GM21619 (cell line): ENCODE data around the gene ZNF839.

ENCODE experiments used
- ATAC-seq: cut with Tn5 transposase; IDR thresholded peaks from one replicate; pipeline ENCODE4 v1.9.1; 2021; ENCODE audit not compliant: unreplicated experiment

Gene ZNF839

DNA sequence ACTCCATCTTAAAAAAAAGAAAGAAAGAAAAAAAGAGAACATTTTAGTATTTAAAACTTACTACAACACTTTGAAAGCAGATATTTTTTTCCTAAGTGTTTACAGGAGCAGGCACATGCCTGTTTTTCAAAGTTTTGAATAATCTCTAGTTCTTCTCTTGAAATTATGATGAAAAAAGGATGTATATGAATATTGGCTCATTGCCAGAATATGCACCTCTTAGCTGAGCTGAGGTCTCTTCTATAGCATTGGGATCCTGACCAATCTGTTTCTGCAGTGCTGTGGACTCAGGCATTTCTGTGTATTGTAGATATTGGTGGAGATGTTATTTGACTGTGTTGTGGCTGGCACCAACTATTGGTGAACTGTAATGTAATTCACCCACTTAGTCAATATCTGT, 58.1 kb downstream of the ZNF839 start:
- no peak for ATAC-seq

DNA sequence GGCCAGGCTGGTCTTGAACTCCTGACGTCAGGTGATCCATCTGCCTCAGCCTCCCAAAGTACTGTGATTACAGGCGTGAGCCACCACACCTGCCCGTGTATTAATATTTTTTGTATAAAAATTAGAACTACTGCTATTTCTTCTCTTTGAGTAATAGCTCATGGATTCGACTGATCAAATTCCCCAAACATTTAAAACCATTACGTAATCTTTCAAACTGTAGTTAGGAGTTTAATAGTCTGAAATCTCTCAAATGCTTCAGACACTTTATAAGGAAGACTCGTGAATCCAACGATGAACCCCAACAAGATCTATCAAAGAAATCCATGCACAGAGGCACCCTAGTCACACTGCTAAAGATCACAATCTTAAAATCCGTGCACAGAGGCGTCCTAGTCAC, 59.3 kb downstream of the ZNF839 start:
- ATAC-seq: no peak

DNA sequence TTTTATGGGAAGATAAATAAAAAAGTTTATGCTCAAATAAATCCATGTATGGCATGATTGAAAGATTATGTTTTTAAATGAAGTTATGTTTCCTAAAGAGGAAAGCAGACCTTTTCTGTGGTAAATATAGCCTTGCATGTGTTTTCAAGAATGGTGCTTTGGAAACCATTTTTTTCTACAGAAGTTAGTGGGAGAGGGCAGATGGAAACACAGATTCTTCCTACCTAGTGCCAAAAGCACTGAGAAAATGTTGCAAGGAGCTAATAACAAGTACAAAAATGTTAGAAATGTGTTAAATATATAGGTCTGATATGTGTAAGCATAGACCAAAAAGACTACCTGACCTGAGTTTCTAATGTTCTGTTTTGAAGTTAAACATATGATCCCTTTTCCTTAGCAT, 67.5 kb downstream of the ZNF839 start:
- ATAC-seq: no peak

DNA sequence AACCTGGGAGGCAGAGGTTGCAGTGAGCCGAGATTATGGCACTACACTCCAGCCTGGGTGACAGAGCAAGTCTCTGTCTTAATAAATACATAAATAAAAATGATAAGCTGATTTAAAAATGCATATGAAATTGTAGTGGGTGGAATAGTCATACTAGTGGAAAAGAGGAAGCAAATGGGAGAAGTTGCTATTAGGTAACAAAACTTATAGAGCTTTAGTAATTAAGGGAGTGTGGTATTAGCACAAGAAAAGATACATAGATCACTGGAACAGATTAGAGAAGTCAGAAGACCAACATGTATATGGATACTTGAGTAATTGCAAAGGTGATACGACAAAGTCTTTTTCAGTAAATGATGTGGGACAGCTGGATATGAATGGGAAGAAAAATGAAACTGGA, 69.7 kb downstream of the ZNF839 start:
- no peak for ATAC-seq

DNA sequence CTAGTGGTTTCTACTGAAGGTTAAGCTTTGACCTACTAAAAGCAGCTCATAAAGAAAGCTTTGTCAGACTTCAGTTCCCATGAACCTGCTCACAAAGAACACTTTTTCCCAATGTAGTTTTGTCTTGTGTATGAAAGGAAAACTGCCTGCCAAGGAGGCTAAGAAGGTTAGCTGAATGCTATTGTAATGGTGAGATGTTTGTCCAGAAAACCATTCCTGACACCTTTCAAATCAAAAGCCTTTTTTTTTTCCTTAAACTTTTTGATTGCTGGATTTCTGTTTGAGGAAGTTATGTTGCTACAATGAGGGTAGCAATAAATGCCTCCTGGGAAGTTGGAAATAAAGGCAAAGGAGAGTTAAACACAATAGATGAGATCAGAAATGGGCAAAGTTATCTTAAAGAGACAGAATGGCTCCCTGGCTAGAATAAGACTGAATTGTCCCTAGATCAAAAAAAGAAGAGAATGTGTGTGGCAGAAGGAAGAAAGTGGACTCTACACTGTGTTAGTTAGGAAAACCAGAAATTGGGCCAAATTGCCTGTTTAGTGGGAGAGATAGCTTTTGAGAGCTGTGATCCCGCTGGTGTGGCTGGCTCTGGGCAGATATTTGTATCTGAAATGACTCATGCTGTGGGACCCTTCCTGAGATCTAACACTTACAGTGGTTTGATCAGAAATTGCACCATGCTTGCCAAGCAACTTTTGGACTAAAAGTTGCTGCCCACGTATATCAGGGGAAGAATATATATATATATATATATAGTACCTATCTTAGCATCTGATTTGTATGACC, 70.7 kb downstream of the ZNF839 start:
- ATAC-seq: no peak
